Liver (tissue), 3 donors: ENCODE data around the gene PRKN.

ENCODE experiments used
- FOXA1 ChIP-seq: IDR thresholded peaks from 2 replicates; pipeline ENCODE4 v1.6.1; 2016; ENCODE audit warnings: antibody characterized with exemption
- YY1 ChIP-seq: IDR thresholded peaks from 2 replicates; pipeline ENCODE4 v1.6.1; 2016; ENCODE audit warnings: antibody characterized with exemption, mild to moderate bottlenecking
- TF ChIP-seq, protein P1 (sequence below): IDR thresholded peaks from 2 replicates; pipeline ENCODE4 v1.6.1; 2016; ENCODE audit warnings: antibody characterized with exemption
- TF ChIP-seq, protein P2 (sequence below): fragments of 150-350 bp; IDR thresholded peaks from 2 replicates; pipeline ENCODE4 v1.5.1; 2017; ENCODE audit warnings: improper control_type of control experiment, low read depth, low read length; ENCODE audit not compliant: missing input control
- TF ChIP-seq, protein P3 (sequence below): IDR thresholded peaks from 2 replicates; pipeline ENCODE4 v1.6.1; 2016; ENCODE audit warnings: antibody characterized with exemption
- TF ChIP-seq, protein P4 (sequence below): IDR thresholded peaks from 2 replicates; pipeline ENCODE4 v1.6.1; 2016; ENCODE audit warnings: antibody characterized with exemption, mild to moderate bottlenecking
- donor health status: healthy.
- donor health status: healthy.

DNA sequence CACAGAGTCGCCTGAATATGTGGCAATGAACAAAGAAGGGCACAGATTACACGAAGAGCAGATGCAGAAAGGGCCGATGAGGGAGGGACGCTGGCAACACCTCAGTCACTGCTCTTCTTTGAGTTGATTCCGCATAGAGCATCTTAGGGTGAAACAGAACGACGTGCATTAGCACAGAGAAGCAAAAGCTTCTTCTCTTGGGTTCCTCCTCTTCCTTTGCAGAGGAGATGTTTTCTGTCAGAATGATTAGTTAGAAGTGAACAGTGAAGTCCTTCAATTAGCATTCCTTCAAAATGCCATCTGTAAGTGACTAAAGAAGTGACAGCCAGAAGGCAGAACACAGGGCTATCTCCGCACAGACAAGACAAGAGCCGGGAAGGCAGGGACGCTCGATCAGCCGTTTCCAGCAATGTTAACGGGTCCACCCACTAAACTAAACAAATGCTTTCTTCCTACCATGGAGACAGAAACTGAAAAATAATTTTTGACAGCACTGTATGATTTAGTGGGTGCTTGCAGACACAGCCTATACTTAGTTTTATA, 1233.9 kb downstream of the PRKN start:
- TF ChIP-seq, protein P1, sequence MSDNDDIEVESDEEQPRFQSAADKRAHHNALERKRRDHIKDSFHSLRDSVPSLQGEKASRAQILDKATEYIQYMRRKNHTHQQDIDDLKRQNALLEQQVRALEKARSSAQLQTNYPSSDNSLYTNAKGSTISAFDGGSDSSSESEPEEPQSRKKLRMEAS, result no peak
- TF ChIP-seq, protein P2, sequence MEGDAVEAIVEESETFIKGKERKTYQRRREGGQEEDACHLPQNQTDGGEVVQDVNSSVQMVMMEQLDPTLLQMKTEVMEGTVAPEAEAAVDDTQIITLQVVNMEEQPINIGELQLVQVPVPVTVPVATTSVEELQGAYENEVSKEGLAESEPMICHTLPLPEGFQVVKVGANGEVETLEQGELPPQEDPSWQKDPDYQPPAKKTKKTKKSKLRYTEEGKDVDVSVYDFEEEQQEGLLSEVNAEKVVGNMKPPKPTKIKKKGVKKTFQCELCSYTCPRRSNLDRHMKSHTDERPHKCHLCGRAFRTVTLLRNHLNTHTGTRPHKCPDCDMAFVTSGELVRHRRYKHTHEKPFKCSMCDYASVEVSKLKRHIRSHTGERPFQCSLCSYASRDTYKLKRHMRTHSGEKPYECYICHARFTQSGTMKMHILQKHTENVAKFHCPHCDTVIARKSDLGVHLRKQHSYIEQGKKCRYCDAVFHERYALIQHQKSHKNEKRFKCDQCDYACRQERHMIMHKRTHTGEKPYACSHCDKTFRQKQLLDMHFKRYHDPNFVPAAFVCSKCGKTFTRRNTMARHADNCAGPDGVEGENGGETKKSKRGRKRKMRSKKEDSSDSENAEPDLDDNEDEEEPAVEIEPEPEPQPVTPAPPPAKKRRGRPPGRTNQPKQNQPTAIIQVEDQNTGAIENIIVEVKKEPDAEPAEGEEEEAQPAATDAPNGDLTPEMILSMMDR, result no peak
- TF ChIP-seq, protein P3, sequence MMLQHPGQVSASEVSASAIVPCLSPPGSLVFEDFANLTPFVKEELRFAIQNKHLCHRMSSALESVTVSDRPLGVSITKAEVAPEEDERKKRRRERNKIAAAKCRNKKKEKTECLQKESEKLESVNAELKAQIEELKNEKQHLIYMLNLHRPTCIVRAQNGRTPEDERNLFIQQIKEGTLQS, result no peak
- no peak for TF ChIP-seq YY1
- TF ChIP-seq, protein P4, sequence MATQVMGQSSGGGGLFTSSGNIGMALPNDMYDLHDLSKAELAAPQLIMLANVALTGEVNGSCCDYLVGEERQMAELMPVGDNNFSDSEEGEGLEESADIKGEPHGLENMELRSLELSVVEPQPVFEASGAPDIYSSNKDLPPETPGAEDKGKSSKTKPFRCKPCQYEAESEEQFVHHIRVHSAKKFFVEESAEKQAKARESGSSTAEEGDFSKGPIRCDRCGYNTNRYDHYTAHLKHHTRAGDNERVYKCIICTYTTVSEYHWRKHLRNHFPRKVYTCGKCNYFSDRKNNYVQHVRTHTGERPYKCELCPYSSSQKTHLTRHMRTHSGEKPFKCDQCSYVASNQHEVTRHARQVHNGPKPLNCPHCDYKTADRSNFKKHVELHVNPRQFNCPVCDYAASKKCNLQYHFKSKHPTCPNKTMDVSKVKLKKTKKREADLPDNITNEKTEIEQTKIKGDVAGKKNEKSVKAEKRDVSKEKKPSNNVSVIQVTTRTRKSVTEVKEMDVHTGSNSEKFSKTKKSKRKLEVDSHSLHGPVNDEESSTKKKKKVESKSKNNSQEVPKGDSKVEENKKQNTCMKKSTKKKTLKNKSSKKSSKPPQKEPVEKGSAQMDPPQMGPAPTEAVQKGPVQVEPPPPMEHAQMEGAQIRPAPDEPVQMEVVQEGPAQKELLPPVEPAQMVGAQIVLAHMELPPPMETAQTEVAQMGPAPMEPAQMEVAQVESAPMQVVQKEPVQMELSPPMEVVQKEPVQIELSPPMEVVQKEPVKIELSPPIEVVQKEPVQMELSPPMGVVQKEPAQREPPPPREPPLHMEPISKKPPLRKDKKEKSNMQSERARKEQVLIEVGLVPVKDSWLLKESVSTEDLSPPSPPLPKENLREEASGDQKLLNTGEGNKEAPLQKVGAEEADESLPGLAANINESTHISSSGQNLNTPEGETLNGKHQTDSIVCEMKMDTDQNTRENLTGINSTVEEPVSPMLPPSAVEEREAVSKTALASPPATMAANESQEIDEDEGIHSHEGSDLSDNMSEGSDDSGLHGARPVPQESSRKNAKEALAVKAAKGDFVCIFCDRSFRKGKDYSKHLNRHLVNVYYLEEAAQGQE, result no peak
- no peak for TF ChIP-seq FOXA1
